H1 (cell line): ENCODE results near the gene GNA12.

Experiments used
- CTCF ChIP-seq, 3 experiments: IDR thresholded peaks; 1 replicate in 2 of 3; 2 replicates in 1 of 3; pipeline versions ENCODE4 v1.5.1 to v1.6.1; 2011; ENCODE audit warnings: low read length in 3 of 3, mild to moderate bottlenecking in 3 of 3, inconsistent platforms in 2 of 3, low read depth in 1 of 3, moderate library complexity in 1 of 3; ENCODE audit not compliant: insufficient read depth in 1 of 3; ENCODE audit errors: control extremely low read depth in 1 of 3
- GABPA ChIP-seq: IDR thresholded peaks from 2 replicates; pipeline ENCODE4 v1.6.1; 2011; ENCODE audit warnings: mild to moderate bottlenecking, low read length, moderate library complexity, borderline replicate concordance; ENCODE audit not compliant: insufficient read depth
- RFX5 ChIP-seq: IDR thresholded peaks from 2 replicates; pipeline ENCODE4 v1.6.1; 2011; ENCODE audit warnings: low read depth, low read length, improper control_type of control experiment, borderline replicate concordance
- SP4 ChIP-seq: IDR thresholded peaks from 2 replicates; pipeline ENCODE4 v1.6.1; 2012; ENCODE audit warnings: low read length, inconsistent platforms

DNA sequence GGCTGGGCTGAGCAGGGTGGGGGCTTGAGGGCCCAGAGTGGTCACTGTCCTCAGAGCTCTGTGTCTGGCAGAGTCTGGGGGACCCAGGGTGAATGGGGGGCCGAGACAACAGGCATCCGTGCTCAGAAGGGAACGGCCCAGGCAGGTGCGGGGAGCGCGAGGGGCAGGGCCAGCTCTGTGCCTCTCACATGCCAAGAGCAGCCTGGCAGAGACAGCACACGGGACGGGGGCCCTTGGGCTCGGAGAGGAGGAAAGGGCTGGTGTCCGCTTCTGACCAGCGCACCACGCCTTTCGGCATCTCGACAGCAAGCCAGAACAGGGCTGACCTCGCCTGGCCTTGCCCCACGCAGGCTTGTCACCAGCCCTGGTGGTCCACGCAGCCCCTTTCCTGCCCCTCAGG lies 142.7 kb downstream of the GNA12 start:
- TF ChIP-seq CTCF (IDR thresholded peaks at IDR 0.05; ENCODE audit: control extremely low read depth in 1 of 3, insufficient read depth in 1 of 3, low read depth in 1 of 3, low read length in 3 of 3): no peak
- TF ChIP-seq RFX5: no peak
- TF ChIP-seq SP4: no peak
- no peak for TF ChIP-seq GABPA
